GM19452 (cell line): Measurements from ENCODE around the gene TSPAN9.

ENCODE experiments used
- ATAC-seq: cut with Tn5 transposase; IDR thresholded peaks from one replicate; pipeline ENCODE4 v1.9.1; 2021; ENCODE audit not compliant: unreplicated experiment

Gene TSPAN9

DNA sequence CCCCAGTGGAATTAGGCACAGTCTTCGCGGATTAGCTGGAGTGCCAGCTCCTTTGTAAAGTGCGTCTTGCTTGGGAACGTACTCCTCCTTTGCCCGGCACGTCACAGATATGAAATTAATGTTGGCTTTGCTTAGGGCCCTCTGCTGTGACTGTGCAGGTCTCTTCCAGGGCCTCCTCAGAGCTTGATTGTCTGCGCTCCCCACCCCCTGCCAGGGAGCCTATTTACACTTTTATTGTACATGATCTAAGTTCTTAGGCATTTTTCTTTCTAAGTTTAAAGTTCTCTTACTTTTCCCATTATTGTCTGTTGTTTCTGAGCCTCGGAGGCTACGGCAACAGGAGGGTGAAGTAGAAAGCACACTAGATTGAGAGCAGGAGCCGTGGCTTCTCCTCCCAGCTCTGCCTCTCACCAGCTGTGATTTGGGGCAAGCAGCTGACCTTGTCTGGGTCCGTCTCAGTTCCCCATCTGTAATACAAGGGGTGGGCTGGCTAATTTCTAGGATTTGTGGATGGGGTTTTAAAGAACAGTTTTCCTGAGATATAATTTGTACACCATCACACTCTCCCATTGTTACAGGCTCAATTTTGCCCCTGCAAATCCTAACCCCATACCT, 81.8 kb downstream of the TSPAN9 start:
- ATAC-seq: no peak

DNA sequence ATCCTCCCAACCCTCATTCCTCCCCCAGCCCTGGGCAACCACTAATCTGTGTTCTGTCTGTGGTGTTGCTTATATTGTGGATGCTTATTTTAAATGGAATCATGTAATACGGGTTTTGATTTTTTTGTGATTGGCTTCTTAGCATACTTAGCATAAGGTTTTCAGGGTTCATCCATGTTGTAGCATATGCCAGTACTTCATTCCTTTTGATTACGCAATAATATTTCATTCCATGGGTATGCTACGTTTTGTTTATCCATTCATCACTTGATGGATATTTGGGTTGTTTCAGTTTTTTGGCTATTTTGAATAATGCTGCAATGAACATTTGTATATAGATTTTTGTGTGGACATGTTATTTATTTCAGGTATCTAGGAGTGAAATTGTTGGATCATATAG, 82.9 kb downstream of the TSPAN9 start:
- ATAC-seq: no peak

DNA sequence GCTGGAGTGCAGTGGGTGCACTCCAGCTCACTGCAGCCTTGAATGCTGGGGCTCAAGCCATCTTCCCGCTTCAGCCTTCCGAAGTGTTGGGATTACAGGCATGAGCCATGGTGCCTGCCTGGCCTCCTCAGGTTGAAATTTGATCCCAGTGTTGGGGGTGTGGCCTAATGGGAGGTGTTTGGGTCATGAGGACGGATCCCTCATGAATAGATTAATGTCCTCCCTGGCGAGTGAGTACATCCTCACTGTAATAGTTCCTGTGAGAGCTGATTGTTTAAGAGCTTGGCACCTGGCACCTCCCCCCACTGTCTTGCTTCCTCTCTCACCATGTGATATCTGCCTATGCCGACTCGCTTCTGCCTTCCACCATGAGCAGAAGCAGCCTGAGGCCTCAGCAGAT, 84.7 kb downstream of the TSPAN9 start:
- no peak for ATAC-seq

DNA sequence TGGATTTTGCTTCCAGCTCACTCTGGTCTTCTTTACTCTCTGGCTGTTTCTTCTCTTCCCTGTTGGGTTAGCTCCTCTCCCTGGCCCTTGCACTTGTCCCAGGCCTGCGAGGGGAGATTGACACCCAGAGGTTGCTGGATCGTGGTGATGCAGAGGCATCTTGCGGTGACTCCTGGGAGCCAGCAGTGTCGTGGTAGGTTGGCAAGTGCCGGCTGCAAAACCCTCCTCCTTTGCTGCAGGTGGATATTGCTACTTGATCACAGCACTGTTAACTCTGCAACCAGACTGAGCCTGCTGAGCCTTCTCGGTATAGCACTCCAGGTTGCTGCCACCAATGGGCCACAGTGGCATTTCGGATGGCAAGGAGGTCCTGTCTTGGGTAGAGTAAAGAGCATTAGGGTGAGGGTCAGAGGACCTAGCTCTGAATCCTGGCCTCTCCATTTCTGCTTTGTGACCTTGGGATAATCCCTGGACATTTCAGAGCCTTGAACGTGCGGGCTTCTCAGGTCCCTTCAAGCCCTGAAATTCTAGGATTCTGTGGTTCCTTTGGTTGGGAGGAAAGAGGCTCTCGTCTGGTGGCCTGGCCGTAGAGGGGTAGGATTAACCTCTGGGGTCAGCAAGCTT, 87.4 kb downstream of the TSPAN9 start:
- no peak for ATAC-seq

DNA sequence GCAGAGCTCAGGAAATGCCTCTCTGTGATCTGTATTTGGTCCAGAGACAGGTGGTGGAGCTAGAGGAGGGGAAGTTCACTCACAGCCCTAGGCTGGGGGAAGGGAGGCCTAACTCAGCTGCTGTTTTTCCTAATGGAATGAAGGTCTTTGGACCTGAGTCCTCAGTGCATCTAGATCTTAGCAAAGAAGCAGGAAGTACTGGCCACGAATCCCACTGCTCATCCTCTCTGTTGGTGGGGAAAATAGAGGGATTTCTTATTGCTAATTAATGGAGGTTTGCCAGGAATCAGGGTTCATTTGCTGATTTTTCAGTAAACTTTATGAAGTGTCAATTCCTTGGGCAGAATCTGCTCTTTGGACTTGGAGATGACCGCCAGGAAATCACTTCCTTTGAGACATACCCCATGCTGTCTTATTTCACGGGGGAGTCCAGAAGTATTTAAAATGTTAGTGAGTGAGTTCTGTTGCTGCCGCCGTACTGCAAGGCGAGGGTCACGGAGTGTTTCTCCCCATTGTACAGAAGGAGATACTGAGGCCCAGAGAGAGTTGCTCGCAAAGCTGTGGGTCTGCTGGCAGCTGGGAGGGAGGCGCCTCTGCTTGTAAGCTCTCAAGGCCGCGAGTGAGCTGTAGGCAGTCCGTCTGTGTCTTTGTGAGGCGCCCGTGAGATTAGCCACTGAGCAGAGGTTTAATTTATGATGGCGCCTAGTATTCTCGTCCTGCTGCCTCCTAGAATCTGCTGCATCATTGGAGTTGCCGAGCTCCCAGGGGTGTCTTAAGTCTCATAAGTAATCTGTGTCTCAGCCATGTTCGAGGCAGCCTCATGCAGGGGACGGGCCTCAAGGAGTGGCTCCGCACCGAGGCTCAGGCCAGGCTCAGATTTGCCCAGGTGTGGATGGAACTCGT, 88.2 kb downstream of the TSPAN9 start:
- ATAC-seq: no peak

DNA sequence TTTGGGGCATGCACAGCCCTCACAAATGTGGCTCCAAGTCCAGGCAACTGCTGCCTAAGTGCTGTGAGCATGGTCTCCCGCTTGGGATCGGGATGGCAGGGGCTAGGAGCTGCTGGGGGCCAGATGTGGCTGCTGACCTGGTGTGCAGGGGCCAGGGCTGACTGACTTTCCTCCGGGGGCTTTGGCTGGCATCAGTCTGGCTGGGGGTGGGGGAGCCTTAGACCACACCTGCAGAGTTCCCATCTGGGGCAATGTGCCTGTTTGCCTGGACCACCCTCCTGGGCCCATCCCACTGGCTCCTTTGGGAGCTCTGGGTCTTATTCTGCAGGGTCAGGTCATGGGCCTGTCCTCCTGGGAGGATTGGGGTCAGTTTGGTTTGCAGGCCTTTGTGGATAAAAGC, 90.5 kb downstream of the TSPAN9 start:
- ATAC-seq: no peak

DNA sequence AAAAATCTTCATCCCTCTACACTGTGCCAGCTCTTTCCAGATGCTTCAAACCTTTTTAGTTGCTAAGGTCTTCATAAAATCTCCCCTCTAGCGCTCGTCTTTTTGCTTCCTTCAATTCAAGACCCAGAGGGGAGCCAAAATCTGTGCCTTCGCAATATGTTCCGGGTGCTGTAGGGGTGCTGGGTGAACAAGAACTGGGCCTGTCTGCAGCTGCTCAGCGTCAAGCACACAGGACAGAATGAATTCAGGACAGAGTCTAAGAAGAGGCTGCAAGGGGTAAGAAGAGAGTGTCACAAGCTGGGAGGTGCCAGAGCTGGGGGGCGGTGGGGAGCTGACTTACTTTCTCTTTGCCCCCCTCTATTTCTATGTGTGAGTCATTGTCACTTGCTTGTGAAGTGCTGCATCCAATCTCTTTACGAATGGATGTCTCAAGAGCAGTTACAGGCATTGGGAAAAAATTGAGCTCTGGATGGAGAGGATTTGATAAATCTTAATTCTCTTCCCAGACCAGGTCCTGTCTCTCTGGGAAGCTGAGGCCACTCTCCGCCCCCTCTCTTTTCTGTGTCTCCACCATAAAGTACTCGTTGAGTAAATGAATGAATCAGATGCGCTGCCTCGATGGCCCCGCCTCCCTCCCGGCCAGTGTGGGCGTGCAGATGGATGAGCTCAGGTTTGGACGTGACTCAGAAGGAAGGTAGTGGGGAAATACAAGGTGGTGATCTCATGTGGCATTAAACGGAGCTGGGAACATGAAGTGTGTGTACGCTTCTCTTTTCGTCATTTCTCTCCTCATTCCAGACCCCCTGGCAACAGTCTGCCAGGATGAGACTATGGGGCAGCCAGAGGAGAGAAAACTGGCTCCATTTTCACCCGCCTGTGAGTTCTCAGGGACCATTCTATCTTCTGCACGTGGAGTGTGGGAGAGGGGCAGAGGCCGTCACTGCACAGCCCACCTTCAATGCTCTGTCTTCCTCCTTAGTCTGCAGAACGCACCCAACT, 91.3 kb downstream of the TSPAN9 start:
- no peak for ATAC-seq

DNA sequence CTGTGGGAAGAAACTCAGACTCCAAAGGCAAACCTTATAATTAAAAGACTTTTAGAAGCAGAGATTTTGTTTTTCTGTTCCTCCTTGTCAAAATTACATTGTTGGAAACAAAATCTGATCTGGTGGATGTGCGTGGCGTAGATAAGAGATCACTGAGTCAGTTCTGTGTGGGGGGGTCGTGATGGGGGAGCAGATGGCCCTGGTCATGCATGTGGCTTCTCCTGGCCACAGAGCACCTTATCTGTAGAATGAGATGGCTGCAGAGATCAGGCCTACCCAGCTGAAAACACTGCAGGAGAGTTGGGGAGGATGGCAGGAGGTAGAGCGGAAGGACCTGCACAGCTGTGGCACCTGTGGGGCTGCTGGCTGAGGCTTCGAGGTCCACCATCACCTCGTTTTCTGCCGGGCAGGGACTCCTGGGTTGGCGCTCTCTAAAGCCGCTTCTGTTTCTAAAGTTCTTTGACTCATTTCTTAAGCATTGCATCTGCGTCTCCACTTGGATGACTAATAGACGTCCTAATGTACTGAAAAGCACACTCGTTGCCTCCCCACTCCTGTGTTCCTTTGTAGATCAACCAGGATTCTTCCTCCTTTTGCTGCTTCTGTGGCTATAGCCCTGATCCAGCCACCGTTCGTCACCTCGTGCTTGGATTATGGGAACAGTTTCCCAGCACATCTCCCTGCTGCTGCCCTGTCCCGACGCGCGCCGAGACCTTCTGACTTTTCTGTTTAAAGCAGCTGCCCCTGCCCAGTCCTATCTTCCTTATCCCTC, 93.4 kb downstream of the TSPAN9 start:
- no peak for ATAC-seq

DNA sequence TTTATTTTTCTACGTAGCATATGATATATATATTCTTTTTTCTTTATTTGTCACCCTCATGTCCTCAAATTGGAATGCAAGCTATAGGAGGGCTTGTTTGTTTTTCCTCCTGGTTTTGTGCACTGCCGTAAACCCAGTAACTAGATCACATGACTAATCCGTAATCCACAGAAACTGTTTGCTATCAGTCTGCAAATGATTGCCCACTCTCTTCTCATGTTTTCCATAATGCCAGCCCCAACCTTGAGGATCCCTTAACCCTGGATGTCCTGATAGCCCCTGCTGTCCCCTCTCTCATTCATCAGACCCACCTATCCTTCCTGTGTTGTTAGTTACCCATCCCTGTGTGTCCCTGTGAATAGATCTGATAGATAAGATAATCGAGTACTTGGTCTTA, 94.0 kb downstream of the TSPAN9 start:
- no peak for ATAC-seq

DNA sequence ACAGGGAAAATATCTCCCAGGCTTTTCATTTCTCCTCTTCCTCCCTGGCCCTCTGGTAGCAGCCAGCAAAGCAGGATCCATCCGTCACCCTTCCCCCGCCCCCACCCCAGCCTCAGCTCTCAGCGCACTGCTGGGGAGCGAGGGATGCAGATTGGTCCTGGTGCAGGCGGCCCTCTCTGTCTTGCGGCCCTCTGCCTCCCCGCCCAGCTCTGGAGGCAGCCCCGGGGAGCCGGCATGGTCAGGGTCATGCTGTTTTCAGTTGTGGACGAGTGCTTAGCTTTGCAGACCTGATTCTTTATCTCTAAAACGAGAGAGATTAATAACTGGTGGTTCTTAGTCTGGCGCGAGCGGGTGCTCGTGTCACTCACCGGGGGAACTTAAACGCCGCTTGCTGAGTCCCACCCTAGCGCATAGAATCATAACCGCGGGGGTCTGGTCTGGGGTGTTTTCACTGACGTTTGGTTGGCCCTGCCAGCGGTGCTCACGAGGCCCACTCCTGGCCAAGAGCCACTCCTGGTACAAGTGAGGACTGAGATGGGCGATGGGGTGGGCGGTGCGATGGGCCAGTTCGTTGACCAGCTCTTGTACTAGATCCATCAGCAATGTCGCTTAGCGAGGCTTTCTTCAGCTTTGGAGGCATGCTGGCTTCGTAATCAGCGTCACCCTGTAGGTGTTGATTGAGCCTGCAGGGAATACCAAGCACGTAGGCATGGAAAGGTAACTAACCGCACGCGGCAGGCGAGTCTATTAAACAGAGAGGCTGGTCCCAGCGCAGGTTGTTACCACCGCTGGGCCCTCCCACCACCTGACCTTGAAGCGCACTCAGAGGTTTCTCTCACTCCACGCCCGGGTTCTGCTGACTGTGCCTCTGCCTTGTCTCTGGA, 95.2 kb downstream of the TSPAN9 start:
- no peak for ATAC-seq

DNA sequence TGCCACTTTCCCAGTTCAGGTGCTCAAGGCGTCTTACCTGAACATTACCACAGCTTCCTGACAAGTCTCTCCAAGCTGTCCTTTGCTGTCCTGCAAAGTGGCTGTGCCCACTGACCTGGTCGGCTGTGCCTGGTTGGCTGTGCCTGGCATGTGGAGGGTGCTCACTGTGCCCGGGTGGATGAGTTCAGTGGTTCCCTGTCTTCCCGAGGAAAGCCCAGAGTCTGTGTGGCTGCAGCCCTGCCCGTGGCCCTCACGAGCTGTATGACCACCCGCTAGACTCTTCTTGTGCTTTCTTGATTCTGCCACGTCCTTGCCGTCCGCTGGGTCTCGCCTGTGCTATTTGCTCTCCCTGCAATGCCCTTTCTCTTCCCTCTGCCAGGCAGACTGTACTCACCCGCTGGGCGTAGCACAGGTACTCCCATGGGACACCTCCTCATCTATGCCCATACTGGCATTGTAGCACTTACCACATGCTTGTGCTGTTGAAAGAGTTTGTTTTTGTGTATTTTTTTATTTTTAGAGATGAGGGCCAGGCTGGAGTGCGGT, 95.9 kb downstream of the TSPAN9 start:
- ATAC-seq: no peak

DNA sequence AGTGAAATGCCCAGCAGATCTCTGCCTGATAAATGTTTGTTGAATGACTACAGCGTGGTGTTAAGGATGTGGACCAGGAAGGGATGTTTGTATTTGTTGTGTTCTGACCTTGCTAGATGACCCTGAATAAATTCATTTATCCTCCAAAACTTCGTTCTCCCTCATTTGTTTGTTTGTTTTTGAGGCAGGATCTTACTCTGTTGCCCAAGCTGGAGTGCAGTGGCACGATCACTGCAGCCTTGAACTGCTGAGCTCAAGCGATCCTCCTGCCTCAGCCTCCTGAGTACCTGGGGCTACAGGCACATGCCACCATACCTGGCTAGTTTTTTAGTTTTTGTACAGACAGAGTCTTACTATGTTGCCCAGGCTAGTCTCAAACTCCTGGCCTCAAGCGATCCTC, 96.7 kb downstream of the TSPAN9 start:
- ATAC-seq: no peak

DNA sequence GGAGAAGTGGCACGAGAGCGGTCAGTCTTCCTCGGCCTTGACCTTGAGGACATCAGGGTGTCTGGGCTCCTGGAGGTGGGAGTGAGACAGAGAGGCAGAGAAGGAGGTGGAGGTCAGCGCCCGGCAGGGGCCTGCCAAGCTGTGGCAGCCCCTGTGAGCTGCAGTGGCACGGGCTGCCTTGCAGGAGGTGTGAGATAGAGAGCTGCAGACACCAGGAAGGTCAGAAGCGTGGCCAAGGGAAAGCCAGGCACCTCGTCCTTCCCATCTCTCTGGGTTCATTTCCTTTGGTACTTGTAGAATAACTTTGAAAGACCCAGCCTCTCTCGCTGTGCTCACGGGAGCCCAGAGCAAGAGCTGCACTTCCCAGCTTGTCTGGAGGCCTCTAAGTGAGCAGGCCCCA, 98.1 kb downstream of the TSPAN9 start:
- ATAC-seq: no peak

DNA sequence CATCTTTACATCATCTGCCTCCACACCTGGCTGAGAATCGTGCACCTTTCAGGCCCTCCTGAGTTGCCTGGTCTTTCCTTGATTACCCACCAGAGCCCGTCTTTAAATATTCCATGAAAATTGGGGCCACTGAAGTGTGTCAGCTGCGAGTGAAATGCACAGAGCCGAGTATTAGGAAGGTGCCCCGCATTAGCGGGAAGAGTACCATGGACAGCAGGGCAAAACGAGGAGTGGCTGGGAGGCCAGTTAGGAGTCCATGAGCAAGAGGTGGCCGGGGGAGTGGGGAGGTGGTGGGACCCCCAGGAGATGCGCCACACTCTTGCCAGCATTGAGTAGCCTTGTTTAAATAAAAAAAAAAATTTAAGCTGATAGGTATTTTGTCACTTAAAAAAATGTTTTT, 99.6 kb downstream of the TSPAN9 start:
- ATAC-seq: no peak

DNA sequence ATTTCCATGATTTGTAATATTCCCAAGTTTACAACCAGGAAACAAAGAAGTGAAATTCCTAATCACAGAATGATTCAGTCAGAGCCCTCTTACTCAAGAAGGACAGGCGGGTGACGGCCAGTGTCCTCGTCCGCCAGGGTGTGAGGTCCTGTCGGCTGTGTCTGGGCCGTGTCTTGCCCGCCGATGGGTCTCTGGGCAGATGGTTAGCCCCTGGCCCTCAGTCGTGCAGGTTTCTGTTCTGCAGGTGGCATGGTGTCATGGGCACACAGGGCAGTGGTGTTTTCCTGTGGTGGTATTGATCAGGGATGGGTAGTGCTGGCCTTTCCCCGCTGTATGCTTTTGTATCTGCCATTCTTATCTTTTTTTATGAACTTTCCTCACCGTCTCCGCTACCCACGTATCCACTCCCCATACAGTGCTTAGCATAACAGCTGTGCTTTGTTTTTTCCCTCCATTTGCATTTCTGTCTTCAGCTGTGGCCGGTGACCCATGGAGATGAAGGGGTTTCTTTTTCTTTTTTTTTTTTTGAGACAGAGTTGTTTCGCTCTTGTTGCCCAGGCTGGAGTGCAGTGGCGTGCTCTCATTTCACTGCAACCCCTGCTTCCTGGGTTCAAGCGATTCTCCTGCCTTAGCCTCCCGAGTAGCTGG, 100.7 kb downstream of the TSPAN9 start:
- ATAC-seq: no peak

DNA sequence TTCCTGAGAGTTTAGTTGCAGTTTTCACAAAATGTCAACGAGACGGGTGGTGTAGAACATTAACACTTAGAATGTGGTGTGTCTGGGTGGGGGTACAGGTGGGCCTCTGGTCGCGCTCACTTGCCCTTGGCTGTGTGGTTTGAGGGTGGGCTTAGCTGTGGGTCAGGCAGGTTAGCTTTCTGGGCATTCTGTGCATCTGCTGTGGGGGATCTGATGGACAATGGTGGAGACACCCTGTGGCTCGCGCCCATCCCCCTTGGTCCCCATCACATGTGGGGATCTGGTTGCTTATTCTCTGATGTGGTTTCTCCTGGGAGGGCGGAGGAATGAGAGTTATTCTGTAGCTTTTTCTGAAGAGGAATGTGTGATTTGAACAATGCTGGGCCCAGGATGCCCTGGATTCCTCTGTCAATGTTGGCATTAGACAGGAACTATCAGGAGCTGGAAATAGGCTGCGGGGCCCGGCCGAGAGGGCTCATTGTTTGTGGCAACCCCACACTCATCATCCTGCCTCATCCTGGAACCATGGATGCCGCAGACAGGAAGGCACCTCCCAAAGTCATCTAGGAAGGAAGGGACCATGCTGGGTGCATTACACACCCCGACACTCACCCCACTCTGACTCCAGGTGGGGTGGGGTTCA, 101.6 kb downstream of the TSPAN9 start:
- no peak for ATAC-seq

DNA sequence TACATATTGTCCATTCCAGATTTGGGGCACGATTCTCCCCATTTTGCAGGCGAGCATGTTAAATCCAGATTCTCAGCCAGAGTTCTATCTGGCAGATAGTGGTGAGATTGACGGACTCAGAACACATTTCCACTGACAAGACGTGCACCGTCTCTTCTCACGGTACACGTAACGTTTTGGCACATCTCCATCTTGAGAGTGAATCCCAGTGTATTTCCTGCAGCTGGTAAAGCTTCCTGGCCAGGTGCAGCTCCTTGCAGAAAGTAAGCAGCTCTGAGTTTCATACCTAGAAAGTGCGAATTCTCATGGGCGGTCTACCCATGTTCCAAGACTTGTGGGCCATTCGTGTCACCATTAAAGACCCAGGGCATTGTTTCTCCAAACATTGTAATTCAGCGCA, 102.6 kb downstream of the TSPAN9 start:
- no peak for ATAC-seq

DNA sequence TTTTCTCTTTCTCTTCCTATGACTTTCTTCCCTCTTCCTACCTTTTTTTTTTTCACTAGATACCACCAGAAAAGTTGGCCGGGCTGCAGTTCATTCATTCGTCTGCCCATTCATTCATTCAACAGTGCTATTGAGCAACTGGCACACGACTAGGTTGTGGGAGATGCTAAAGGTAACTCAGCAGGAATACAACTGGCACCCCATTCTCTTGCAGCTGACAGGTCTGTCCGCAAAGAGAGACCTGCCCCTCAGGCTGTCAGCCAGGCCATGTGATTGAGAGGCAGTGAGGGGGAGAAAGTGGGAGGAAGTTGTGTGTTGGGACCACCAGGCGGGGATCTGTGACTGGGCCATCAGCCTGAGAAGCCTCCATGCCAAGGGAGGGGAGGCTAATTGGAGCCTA, 105.2 kb downstream of the TSPAN9 start:
- ATAC-seq: no peak
